Lung (tissue), 12 donors: ENCODE data around the gene HLA-DMA. TPM values are rescaled to one million over a fixed set of nuclear protein-coding genes. Genes with fewer than 3 reads are reported as not detected.

Experiments used
- ATAC-seq: fragments of 200-7000 bp; cut with Tn5 transposase; one replicate; pipeline ENCODE4 v1.9.1; 2020; ENCODE audit warnings: moderate number of reproducible peaks; ENCODE audit not compliant: insufficient read depth, low FRiP score
- DNase-seq, 3 donors: peaks; one replicate each; pipeline ENCODE4 v3.0.0-alpha.2; 2013 to 2017
- H3K27ac ChIP-seq, 2 donors: one replicate each; pipeline ENCODE4 v1.5.1; 2013; ENCODE audit warnings: mild to moderate bottlenecking in 2 of 2, moderate library complexity in 2 of 2, control low read depth in 1 of 2, inconsistent platforms in 1 of 2, low read depth in 1 of 2, low read length in 1 of 2
- H3K27me3 ChIP-seq, 3 donors: one replicate each; pipeline ENCODE4 v1.5.1; 2013; ENCODE audit warnings: low read length in 2 of 3; ENCODE audit not compliant: control insufficient read depth in 3 of 3, insufficient read depth in 3 of 3
- H3K36me3 ChIP-seq, 4 donors: one replicate each; pipeline ENCODE4 v1.5.1; 2013; ENCODE audit warnings: low read length in 4 of 4, mild to moderate bottlenecking in 1 of 4, moderate library complexity in 1 of 4; ENCODE audit not compliant: control insufficient read depth in 4 of 4, insufficient read depth in 4 of 4
- H3K4me1 ChIP-seq, 5 donors: one replicate each; pipeline ENCODE4 v1.5.1; 2013; ENCODE audit warnings: low read length in 5 of 5, mild to moderate bottlenecking in 2 of 5, moderate library complexity in 1 of 5; ENCODE audit not compliant: control insufficient read depth in 5 of 5, insufficient read depth in 5 of 5
- H3K4me3 ChIP-seq: one replicate; pipeline ENCODE4 v1.5.1; 2013; ENCODE audit warnings: mild to moderate bottlenecking, control low read depth, moderate library complexity
- H3K9ac ChIP-seq, 2 donors: one replicate each; pipeline ENCODE4 v1.5.1; 2013; ENCODE audit warnings: low read length in 2 of 2, control low read depth in 1 of 2; ENCODE audit not compliant: insufficient read depth in 1 of 2
- H3K9me3 ChIP-seq, 4 donors: one replicate each; pipeline ENCODE4 v1.5.1; 2013; ENCODE audit warnings: low read length in 3 of 4, mild to moderate bottlenecking in 1 of 4, moderate library complexity in 1 of 4; ENCODE audit not compliant: control insufficient read depth in 4 of 4, insufficient read depth in 3 of 4
- WGBS, 2 donors: extraction: QIAGEN DNeasy Blood & Tissue Kit; methylation state at CpG; one replicate each; pipeline ENCODE4 v1.1.7; 2013; 5-methylcytosine and 5-hydroxymethylcytosine counted together
- polyA plus RNA-seq, 2 donors: library from polyadenylated mRNA; stranded (reverse); fragments of 200-250 nt; gene quantifications; one replicate each; pipeline ENCODE4 v1.2.1, GENCODE V29; 2013
- total RNA-seq, 2 donors: library from RNA; depleted of rRNA in 1 of 2; stranded (reverse); fragments of >200 nt in 1 of 2; gene quantifications; one replicate each; pipeline ENCODE4 v1.2.1, GENCODE V29; 2014 to 2021
- TF ChIP-seq, protein P1 (sequence below): IDR thresholded peaks from 2 replicates; pipeline ENCODE4 v1.5.1; 2012; ENCODE audit warnings: mild to moderate bottlenecking; ENCODE audit errors: control extremely low read depth, extremely low read depth
- donor health status: control.
- donor health status: control.
- donor health status: Bipolar disorder and iron deficiency.
- donor health status: healthy.
- donor health status: DM: yes; HTN: yes; CAD: no.

The HLA-DMA gene
- total and polyA plus RNA-seq, 4 donors = 76.8 to 240 (median 118) TPM

DNA sequence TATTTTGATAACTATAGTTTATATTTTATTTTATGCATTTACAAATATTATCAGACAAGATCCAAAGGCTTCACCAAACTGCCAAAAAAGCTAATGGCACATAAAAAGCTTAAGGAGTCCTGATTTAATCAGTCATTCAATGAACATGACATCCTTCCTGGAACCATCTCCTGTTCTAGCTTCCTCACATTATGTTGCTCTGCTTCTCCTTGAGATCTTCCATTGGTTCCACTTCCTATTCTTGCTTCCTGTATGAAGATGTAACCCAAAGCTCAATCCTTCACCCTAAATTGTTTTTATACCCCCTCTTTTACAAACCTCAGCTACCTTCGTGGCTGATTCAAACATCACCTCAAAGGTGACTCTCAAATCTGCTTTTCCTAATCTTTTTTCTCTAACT, 11.0 kb upstream of the HLA-DMA start:
- DNase-seq (no peak), ATAC-seq (no peak)
- Histone ChIP-seq H3K27me3 (no peaks in the 10 kb centered on the region), H3K27ac (no peak overlapping the region), H3K9ac (no peak overlapping the region), H3K4me1 (peaks cover 0 to 22% (median 6%) of the 10 kb centered on the region in 5 donors), H3K9me3 (no peaks in the 10 kb centered on the region), H3K36me3 (no peaks in the 10 kb centered on the region), H3K4me3 (no peak overlapping the region)
- TF ChIP-seq, protein P1, sequence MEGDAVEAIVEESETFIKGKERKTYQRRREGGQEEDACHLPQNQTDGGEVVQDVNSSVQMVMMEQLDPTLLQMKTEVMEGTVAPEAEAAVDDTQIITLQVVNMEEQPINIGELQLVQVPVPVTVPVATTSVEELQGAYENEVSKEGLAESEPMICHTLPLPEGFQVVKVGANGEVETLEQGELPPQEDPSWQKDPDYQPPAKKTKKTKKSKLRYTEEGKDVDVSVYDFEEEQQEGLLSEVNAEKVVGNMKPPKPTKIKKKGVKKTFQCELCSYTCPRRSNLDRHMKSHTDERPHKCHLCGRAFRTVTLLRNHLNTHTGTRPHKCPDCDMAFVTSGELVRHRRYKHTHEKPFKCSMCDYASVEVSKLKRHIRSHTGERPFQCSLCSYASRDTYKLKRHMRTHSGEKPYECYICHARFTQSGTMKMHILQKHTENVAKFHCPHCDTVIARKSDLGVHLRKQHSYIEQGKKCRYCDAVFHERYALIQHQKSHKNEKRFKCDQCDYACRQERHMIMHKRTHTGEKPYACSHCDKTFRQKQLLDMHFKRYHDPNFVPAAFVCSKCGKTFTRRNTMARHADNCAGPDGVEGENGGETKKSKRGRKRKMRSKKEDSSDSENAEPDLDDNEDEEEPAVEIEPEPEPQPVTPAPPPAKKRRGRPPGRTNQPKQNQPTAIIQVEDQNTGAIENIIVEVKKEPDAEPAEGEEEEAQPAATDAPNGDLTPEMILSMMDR = no peak
- WGBS, 2 donors = 54 to 67% methylated on average over 1 of the region's 1 CpG

DNA sequence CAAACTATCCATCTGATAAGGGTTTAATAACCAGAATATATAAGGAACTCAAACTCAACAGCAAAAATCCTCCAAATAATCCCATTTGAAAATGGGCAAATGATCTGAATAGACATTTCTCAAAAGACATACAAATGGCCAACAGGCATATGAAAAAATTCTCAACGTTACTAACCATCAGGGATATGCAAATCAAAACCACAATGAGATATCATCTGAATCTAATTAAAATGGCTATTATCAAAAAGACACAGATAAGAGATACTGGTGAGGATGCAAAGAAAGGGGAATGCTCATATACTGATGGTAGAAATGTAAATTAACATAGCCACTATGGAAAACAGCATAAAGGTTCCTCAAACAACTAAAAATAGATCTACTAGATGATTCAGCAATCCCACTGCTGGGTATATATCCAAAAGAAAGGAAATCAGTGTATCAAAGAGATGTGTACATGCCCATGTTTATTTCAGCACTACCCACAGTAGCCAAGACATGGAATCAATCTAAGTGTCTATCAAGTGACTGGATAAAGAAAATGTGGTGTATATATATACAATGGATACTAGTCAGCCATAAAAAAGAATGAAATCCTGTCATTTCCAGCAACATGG, 9.4 kb upstream of the HLA-DMA start:
- DNase-seq = no peak
- Histone ChIP-seq H3K4me1 (peaks cover 0 to 14% (median 6%) of the 10 kb centered on the region in 5 donors), H3K9ac (no peak overlapping the region), H3K27me3 (no peaks in the 10 kb centered on the region), H3K27ac (no peak overlapping the region), H3K36me3 (no peaks in the 10 kb centered on the region), H3K4me3 (no peak overlapping the region), H3K9me3 (no peaks in the 10 kb centered on the region)
- no peak for ATAC-seq
- TF ChIP-seq, protein P1 = no peak
- 23 to 42% methylated on average over 1 of the region's 1 CpG for WGBS, 2 donors

DNA sequence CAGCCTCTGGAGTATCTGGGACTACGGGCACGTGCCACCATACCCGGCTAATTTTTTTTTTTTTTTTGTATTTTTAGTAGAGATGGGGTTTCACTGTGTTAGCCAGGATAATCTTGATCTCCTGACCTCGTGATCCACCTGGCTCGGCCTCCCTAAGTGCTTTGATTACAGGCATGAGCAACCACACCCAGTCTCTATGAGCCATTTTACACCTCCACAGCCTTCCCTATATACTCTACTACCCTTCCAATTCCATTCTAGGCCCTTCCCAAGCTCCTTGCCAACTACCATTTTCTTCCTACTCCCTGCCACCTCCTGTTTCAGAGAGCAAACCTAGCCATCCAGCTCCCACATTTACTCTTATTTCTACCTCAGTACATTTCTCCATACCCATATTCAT, 7.7 kb upstream of the HLA-DMA start:
- ATAC-seq = no peak
- no peak overlapping the region for H3K4me3 ChIP-seq
- TF ChIP-seq, protein P1 = no peak

DNA sequence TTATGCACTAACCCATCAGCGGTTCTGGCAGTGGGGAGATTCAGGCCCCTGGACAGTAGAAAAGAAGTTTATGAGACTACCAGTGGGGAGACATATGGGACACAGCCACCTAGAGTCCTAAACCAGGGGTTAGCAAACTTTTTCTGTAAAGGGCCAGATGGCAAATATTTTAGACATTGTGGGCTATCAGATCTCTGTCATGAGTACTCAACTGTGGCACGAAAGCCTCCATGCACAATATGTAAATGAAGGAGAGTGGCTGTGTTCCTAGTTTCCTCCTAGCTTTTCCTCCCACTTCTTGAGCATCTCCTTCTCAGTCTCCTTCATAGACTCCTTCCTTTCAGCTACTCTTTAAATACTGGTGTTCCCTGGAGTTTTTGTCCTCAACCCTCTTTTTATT, 3.3 kb upstream of the HLA-DMA start:
- no peak for ATAC-seq
- no peak overlapping the region for H3K4me3 ChIP-seq
- H3K9me3 ChIP-seq = no peaks in the 10 kb centered on the region
- peaks cover 0 to 5% (median 0%) of the 10 kb centered on the region in 5 donors for H3K4me1 ChIP-seq
- DNase-seq = no peak
- WGBS, 2 donors = 89 to 93% methylated on average over 2 of the region's 2 CpGs
- no peak overlapping the region for H3K9ac ChIP-seq
- TF ChIP-seq, protein P1 = no peak
- H3K36me3 ChIP-seq = no peaks in the 10 kb centered on the region
- H3K27me3 ChIP-seq = no peaks in the 10 kb centered on the region
- H3K27ac ChIP-seq = no peak overlapping the region

More for the DNA sequence above, 7.7 kb upstream of the HLA-DMA start:
- no peak overlapping the region for H3K9ac ChIP-seq
- H3K4me1 ChIP-seq = no peaks in the 10 kb centered on the region
- H3K27ac ChIP-seq = no peak overlapping the region
- no peak for DNase-seq
- 94 to 98% methylated on average over 5 of the region's 5 CpGs for WGBS, 2 donors
- no peaks in the 10 kb centered on the region for H3K9me3 ChIP-seq
- H3K27me3 ChIP-seq = no peaks in the 10 kb centered on the region
- no peaks in the 10 kb centered on the region for H3K36me3 ChIP-seq
